Liver (tissue), 9 donors: Measurements from ENCODE around the gene SRC. TPM values are rescaled to one million over a fixed set of nuclear protein-coding genes. Genes with fewer than 3 reads are reported as not detected.

Experiments
- DNase-seq: peaks from one replicate; pipeline ENCODE4 v3.0.0-alpha.2; 2017; ENCODE audit warnings: low spot score
- H3K27ac ChIP-seq, 2 donors: one replicate each; pipeline ENCODE4 v1.7.0; 2013; ENCODE audit warnings: inconsistent platforms in 2 of 2, low read length in 2 of 2, control low read depth in 1 of 2, low read depth in 1 of 2, mild to moderate bottlenecking in 1 of 2
- H3K27me3 ChIP-seq, 4 donors: one replicate each; pipeline versions ENCODE4 v1.6.1 to v1.7.0; 2013; ENCODE audit warnings: low read length in 3 of 4, inconsistent platforms in 1 of 4, mild to moderate bottlenecking in 1 of 4, moderate library complexity in 1 of 4; ENCODE audit not compliant: control insufficient read depth in 4 of 4, insufficient read depth in 4 of 4
- H3K36me3 ChIP-seq, 4 donors: one replicate each; pipeline versions ENCODE4 v1.6.1 to v1.7.0; 2013; ENCODE audit warnings: low read length in 3 of 4, mild to moderate bottlenecking in 3 of 4, low read depth in 1 of 4, moderate library complexity in 1 of 4; ENCODE audit not compliant: control insufficient read depth in 4 of 4, insufficient read depth in 3 of 4
- H3K4me1 ChIP-seq, 4 donors: one replicate each; pipeline versions ENCODE4 v1.6.1 to v1.7.0; 2013; ENCODE audit warnings: low read length in 3 of 4, mild to moderate bottlenecking in 3 of 4, moderate library complexity in 1 of 4; ENCODE audit not compliant: control insufficient read depth in 4 of 4, insufficient read depth in 4 of 4
- H3K4me3 ChIP-seq, 3 donors: one replicate each; pipeline versions ENCODE4 v1.6.1 to v1.7.0; 2013; ENCODE audit warnings: low read length in 3 of 3, control low read depth in 1 of 3, low read depth in 1 of 3, mild to moderate bottlenecking in 1 of 3
- H3K9ac ChIP-seq, 2 donors: one replicate each; pipeline ENCODE4 v1.7.0; 2013; ENCODE audit warnings: low read length in 2 of 2, mild to moderate bottlenecking in 2 of 2, moderate library complexity in 2 of 2, control low read depth in 1 of 2, low read depth in 1 of 2
- H3K9me3 ChIP-seq, 4 donors: one replicate each; pipeline versions ENCODE4 v1.6.1 to v1.7.0; 2013; ENCODE audit warnings: low read length in 3 of 4; ENCODE audit not compliant: control insufficient read depth in 4 of 4
- ATF3 ChIP-seq: IDR thresholded peaks from 2 replicates; pipeline ENCODE4 v1.6.1; 2016; ENCODE audit warnings: antibody characterized with exemption
- CTCF ChIP-seq: fragments of 150-350 bp; IDR thresholded peaks from 2 replicates; pipeline ENCODE4 v1.5.1; 2017; ENCODE audit warnings: improper control_type of control experiment, low read depth, low read length; ENCODE audit not compliant: missing input control
- EGR1 ChIP-seq, 2 donors: IDR thresholded peaks; 2 replicates each; pipeline ENCODE4 v1.6.1; 2016 to 2018; ENCODE audit warnings: antibody characterized with exemption in 2 of 2, low read depth in 2 of 2
- FOXA1 ChIP-seq: IDR thresholded peaks from 2 replicates; pipeline ENCODE4 v1.6.1; 2016; ENCODE audit warnings: antibody characterized with exemption
- FOXA2 ChIP-seq: IDR thresholded peaks from 2 replicates; pipeline ENCODE4 v1.6.1; 2016; ENCODE audit warnings: antibody characterized with exemption
- GABPA ChIP-seq, 2 donors: IDR thresholded peaks in 1 of 2; conservative IDR thresholded peaks in 1 of 2; 2 replicates each; pipeline ENCODE4 v1.6.1; 2016; ENCODE audit warnings: antibody characterized with exemption in 2 of 2, mild to moderate bottlenecking in 1 of 2, moderate library complexity in 1 of 2
- HNF4A ChIP-seq, 2 donors: conservative IDR thresholded peaks; 2 replicates each; pipeline ENCODE4 v1.6.1; 2016; ENCODE audit warnings: antibody characterized with exemption in 2 of 2, mild to moderate bottlenecking in 2 of 2
- HNF4G ChIP-seq: IDR thresholded peaks from 2 replicates; pipeline ENCODE4 v1.6.1; 2016; ENCODE audit warnings: antibody characterized with exemption
- MAX ChIP-seq: IDR thresholded peaks from 2 replicates; pipeline ENCODE4 v1.6.1; 2016; ENCODE audit warnings: antibody characterized with exemption
- RAD21 ChIP-seq, 2 donors: IDR thresholded peaks; 2 replicates each; pipeline ENCODE4 v1.6.1; 2016; ENCODE audit warnings: antibody characterized with exemption in 2 of 2, mild to moderate bottlenecking in 2 of 2
- SP1 ChIP-seq: IDR thresholded peaks from 2 replicates; pipeline ENCODE4 v1.6.1; 2018; ENCODE audit warnings: antibody characterized with exemption, mild to moderate bottlenecking
- TAF1 ChIP-seq: conservative IDR thresholded peaks from 2 replicates; pipeline ENCODE4 v1.6.1; 2016; ENCODE audit warnings: antibody characterized with exemption, mild to moderate bottlenecking
- YY1 ChIP-seq: IDR thresholded peaks from 2 replicates; pipeline ENCODE4 v1.6.1; 2016; ENCODE audit warnings: antibody characterized with exemption, mild to moderate bottlenecking
- ZBTB33 ChIP-seq: IDR thresholded peaks from 2 replicates; pipeline ENCODE4 v1.6.1; 2016; ENCODE audit warnings: antibody characterized with exemption
- WGBS: extraction: QIAGEN DNeasy Blood & Tissue Kit; methylation state at CpG from one replicate; pipeline ENCODE4 v1.1.7; 2013; 5-methylcytosine and 5-hydroxymethylcytosine counted together
- polyA plus RNA-seq, 2 donors: library from polyadenylated mRNA; stranded (reverse) in 1 of 2; unstranded in 1 of 2; fragments of 200-250 nt in 1 of 2; fragments of >200 nt in 1 of 2; fragmentation: Nextera tagmentation in 1 of 2; extraction: Ambion mirVana in 1 of 2; gene quantifications; one replicate each; pipeline versions ENCODE4 v1.2.1 to v1.2.3, GENCODE V29; 2013 to 2015
- total RNA-seq, 2 donors: library from RNA; depleted of rRNA; stranded (reverse); fragments of >200 nt; gene quantifications; one replicate each; pipeline ENCODE4 v1.2.3, GENCODE V29; 2014
- donor health status: healthy.
- donor health status: healthy.
- donor health status: healthy.
- donor health status: healthy.
- donor health status: healthy.

Gene SRC
- total and polyA plus RNA-seq, 4 donors, result 3.3 to 21.2 (median 5.4) TPM

GRCh38 chr20:37310951-37311350 lies 35.0 kb upstream of the SRC start:
- Histone ChIP-seq H3K9me3 (no peaks in the 10 kb centered on the region), H3K27me3 (no peaks in the 10 kb centered on the region), H3K9ac (no peak overlapping the region), H3K27ac (no peak overlapping the region), H3K4me3 (no peak overlapping the region), H3K36me3 (peaks cover 0 to 17% (median 6%) of the 10 kb centered on the region in 4 donors), H3K4me1 (peaks cover 0 to 2% (median 0%) of the 10 kb centered on the region in 4 donors)
- no peak for DNase-seq
- TF ChIP-seq SP1 (no peak), GABPA (IDR thresholded peaks at IDR 0.05 in 1 of 2, conservative IDR thresholded peaks at IDR 0.05 in 1 of 2) (no peak), RAD21 (IDR thresholded peaks at IDR 0.05) (no peak), TAF1 (no peak)
- 97% methylated on average over 11 of the region's 11 CpGs for WGBS

GRCh38 chr20:37311710-37312355 lies 34.1 kb upstream of the SRC start:
- WGBS, result 94% methylated on average over 17 of the region's 17 CpGs
- H3K36me3 ChIP-seq, result peaks cover 0 to 24% (median 7%) of the 10 kb centered on the region in 4 donors
- no peaks in the 10 kb centered on the region for H3K27me3 ChIP-seq
- H3K4me3 ChIP-seq, result no peak overlapping the region
- no peak for TF ChIP-seq EGR1 (IDR thresholded peaks at IDR 0.05; ENCODE audit: low read depth in 2 of 2)
- no peak for TF ChIP-seq ATF3
- no peak for TF ChIP-seq HNF4A (conservative IDR thresholded peaks at IDR 0.05)
- no peak for TF ChIP-seq FOXA1
- no peak for TF ChIP-seq HNF4G
- TF ChIP-seq YY1, result no peak
- TF ChIP-seq RAD21 (IDR thresholded peaks at IDR 0.05), result no peak
- TF ChIP-seq FOXA2, result no peak
- no peak for TF ChIP-seq ZBTB33
- no peak for TF ChIP-seq MAX
- no peak for TF ChIP-seq CTCF
- no peak for TF ChIP-seq GABPA (IDR thresholded peaks at IDR 0.05 in 1 of 2, conservative IDR thresholded peaks at IDR 0.05 in 1 of 2)
- H3K9me3 ChIP-seq, result no peaks in the 10 kb centered on the region
- H3K27ac ChIP-seq, result no peak overlapping the region
- H3K4me1 ChIP-seq, result peaks cover 0 to 2% (median 0%) of the 10 kb centered on the region in 4 donors
- H3K9ac ChIP-seq, result no peak overlapping the region
- DNase-seq, result no peak
